SU-DHL-6 (cell line): ENCODE results near the gene CRTC2.

Source experiments
- EZH2phosphoT487 ChIP-seq: fragments of 200-600 bp; sonication (generic), shearing (Covaris generic); conservative IDR thresholded peaks from 2 replicates; pipeline ENCODE4 v1.6.1; 2018; ENCODE audit warnings: mild to moderate bottlenecking, antibody characterized with exemption, low read length, moderate library complexity, mixed read lengths
- TF ChIP-seq, protein P1 (sequence below): fragments of 200-600 bp; sonication (generic); IDR thresholded peaks from one replicate; pipeline ENCODE4 v1.5.1; 2017; ENCODE audit warnings: antibody characterized with exemption, mild to moderate bottlenecking, low read length, moderate library complexity; ENCODE audit not compliant: insufficient read depth, poor library complexity, severe bottlenecking

DNA sequence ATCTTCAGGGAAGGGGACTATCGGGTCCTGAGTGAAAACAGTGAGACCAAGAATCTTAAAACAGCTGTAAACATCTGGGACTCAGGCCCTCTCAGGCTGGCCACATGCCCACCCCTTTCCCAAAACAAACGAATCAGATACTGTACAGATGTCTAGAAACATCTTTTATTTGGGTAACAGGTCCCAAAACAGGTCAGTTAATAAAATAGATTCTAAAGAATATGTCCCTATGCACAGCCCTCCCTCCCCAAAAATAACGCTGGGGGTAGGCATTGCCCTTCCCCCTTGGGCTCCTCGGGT lies 499 bp upstream of the CRTC2 start:
- TF ChIP-seq, protein P1, sequence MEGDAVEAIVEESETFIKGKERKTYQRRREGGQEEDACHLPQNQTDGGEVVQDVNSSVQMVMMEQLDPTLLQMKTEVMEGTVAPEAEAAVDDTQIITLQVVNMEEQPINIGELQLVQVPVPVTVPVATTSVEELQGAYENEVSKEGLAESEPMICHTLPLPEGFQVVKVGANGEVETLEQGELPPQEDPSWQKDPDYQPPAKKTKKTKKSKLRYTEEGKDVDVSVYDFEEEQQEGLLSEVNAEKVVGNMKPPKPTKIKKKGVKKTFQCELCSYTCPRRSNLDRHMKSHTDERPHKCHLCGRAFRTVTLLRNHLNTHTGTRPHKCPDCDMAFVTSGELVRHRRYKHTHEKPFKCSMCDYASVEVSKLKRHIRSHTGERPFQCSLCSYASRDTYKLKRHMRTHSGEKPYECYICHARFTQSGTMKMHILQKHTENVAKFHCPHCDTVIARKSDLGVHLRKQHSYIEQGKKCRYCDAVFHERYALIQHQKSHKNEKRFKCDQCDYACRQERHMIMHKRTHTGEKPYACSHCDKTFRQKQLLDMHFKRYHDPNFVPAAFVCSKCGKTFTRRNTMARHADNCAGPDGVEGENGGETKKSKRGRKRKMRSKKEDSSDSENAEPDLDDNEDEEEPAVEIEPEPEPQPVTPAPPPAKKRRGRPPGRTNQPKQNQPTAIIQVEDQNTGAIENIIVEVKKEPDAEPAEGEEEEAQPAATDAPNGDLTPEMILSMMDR: no peak
- no peak for TF ChIP-seq EZH2phosphoT487
